BE2C (cell line): ENCODE measurements around the gene NUCB1.
A peak's percentile ranks its signal among the peaks of the same experiment; 100 is the strongest.
"Not testable (repeated sequence)": the region's sequence is repeated elsewhere in the genome, so short reads cannot be mapped to it uniquely, and the experiment has no call there.

Experiments used
- DNase-seq: peaks from one replicate; pipeline ENCODE4 v3.0.0-alpha.2; 2020
- H3K27me3 ChIP-seq: fragments of 250-450 bp; sonication (Bioruptor Pico); 2 replicates; pipeline ENCODE4 v1.5.1; 2020; ENCODE audit warnings: mild to moderate bottlenecking
- H3K36me3 ChIP-seq: fragments of 250-450 bp; sonication (Bioruptor Pico); 2 replicates; pipeline ENCODE4 v1.5.1; 2020; ENCODE audit warnings: mild to moderate bottlenecking
- H3K4me1 ChIP-seq: fragments of 250-450 bp; sonication (Bioruptor Pico); 2 replicates; pipeline ENCODE4 v1.5.1; 2020
- H3K4me3 ChIP-seq: 2 replicates; pipeline ENCODE4 v1.5.1; 2011; ENCODE audit warnings: low read depth, low read length
- H3K9me3 ChIP-seq: fragments of 250-450 bp; sonication (Bioruptor Pico); 2 replicates; pipeline ENCODE4 v1.5.1; 2020
- TF ChIP-seq, protein P1 (sequence below): IDR thresholded peaks from 2 replicates; pipeline ENCODE4 v1.5.1; 2012; ENCODE audit warnings: mild to moderate bottlenecking, low read depth, low read length

Gene NUCB1

DNA sequence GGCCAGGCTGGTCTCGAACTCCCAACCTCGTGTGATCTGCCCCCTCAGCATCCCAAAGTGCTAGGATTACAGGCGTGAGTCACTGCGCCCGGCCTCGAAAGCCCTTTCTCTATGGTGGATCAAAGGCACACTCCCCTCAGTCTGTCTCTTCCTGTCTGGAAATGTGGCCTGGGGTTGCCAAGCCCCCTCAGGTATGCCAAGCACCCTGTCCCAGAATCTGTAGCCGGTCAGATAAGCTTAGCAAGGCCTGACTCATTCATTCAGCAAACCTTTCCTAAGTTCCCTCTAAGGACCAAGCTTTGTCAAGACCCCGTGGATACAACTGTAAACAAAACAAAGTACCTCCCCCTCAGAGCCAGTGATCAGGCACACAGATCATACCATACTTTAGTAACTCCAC is 14.1 kb downstream of the NUCB1 start:
- no peaks in the 10 kb centered on the region for H3K9me3 ChIP-seq
- peaks cover 32% of the 10 kb centered on the region for H3K36me3 ChIP-seq
- H3K4me1 ChIP-seq, result no peaks in the 10 kb centered on the region
- no peaks in the 10 kb centered on the region for H3K27me3 ChIP-seq
- no peak overlapping the region for H3K4me3 ChIP-seq
- TF ChIP-seq, protein P1, sequence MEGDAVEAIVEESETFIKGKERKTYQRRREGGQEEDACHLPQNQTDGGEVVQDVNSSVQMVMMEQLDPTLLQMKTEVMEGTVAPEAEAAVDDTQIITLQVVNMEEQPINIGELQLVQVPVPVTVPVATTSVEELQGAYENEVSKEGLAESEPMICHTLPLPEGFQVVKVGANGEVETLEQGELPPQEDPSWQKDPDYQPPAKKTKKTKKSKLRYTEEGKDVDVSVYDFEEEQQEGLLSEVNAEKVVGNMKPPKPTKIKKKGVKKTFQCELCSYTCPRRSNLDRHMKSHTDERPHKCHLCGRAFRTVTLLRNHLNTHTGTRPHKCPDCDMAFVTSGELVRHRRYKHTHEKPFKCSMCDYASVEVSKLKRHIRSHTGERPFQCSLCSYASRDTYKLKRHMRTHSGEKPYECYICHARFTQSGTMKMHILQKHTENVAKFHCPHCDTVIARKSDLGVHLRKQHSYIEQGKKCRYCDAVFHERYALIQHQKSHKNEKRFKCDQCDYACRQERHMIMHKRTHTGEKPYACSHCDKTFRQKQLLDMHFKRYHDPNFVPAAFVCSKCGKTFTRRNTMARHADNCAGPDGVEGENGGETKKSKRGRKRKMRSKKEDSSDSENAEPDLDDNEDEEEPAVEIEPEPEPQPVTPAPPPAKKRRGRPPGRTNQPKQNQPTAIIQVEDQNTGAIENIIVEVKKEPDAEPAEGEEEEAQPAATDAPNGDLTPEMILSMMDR, result no peak
- no peak for DNase-seq

DNA sequence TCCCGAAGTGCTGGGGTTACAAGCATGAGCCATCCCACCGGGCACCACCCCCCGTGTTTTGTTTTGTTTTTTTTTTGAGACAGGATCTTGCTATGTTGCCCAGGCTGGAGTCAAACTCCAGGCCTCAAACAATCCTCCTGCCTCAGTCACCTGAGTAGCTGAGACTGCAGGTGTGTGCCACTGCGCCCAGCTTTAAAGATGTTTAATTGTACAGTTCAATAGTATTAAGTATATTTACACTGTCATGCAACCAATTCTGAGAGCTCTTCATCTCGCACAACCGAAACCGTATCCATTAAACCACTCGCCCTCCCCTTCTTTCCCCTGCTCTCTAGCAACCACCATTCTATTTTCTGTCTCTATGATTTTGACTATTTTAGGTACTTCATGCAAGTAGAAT is 15.6 kb downstream of the NUCB1 start:
- no peaks in the 10 kb centered on the region for H3K4me1 ChIP-seq
- TF ChIP-seq, protein P1, result no peak
- H3K4me3 ChIP-seq, result no peak overlapping the region
- H3K9me3 ChIP-seq, result no peaks in the 10 kb centered on the region
- peaks cover 33% of the 10 kb centered on the region for H3K36me3 ChIP-seq
- H3K27me3 ChIP-seq, result no peaks in the 10 kb centered on the region
- DNase-seq, result no peak

DNA sequence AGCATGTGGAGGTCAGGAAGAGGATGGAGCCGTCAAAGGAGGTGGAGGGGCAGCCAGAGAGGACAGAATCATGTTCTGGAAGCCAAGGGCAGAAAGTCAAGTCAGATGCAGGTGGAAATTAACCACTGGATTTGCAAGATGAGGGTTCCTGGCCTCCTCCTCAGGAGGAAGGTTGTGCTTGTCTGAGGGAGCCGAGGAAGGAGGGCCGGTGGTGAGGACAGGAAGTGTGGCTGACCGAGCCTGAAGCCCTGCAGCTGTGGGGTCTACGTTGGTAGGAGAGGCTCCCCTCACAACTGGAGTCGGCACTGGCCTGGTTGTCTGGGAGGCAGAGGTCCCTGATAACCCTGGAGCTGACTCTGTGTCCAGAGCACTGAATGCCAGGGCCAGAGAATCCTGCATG is 18.0 kb downstream of the NUCB1 start:
- DNase-seq, result no peak
- Histone ChIP-seq H3K27me3 (no peaks in the 10 kb centered on the region), H3K4me3 (no peak overlapping the region), H3K9me3 (no peaks in the 10 kb centered on the region), H3K36me3 (peaks cover 26% of the 10 kb centered on the region), H3K4me1 (no peaks in the 10 kb centered on the region)
- TF ChIP-seq, protein P1, result no peak

DNA sequence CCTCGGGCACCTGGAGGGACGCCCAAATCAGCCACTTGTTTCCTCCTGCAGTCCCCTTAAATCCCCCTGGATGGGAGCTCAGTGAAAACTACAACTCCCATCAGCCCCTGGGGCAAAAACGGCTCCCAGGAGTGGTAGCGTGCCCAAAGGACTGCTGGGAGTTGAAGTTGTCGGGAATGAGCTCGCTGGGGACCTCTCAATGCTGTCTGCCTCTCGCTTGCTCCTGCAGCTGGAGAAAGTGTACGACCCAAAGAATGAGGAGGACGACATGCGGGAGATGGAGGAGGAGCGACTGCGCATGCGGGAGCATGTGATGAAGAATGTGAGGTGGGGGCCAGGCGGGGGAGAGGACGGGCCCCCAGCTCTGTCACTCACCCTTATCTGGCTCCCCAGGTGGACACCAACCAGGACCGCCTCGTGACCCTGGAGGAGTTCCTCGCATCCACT is 18.7 kb downstream of the NUCB1 start:
- Histone ChIP-seq H3K27me3 (no peaks in the 10 kb centered on the region), H3K36me3 (peaks cover 20% of the 10 kb centered on the region), H3K4me3 (no peak overlapping the region), H3K9me3 (no peaks in the 10 kb centered on the region), H3K4me1 (no peaks in the 10 kb centered on the region)
- peak; percentile 73 for DNase-seq
- TF ChIP-seq, protein P1, result no peak

DNA sequence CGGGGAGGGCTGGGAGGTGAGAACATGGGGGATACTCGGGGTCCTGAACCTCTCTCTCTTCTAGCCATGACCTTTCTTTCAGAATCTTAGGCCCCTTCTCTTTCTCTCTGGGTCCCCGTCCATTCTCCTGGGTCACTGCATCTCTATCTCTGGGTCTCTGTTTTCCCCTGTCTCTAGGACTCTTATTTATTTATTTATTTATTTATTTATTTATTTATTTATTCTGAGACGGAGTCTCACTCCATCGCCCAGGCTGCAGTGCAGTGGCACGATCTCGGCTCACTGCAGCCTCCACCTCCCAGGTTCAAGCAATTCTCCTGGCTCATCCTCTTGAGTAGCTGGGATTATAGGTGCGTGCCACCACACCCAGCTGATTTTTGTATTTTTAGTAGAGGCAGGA is 19.2 kb downstream of the NUCB1 start:
- peaks cover 18% of the 10 kb centered on the region for H3K36me3 ChIP-seq
- not testable (repeated sequence) for H3K9me3 ChIP-seq, H3K4me1 ChIP-seq, DNase-seq, H3K4me3 ChIP-seq, H3K27me3 ChIP-seq

DNA sequence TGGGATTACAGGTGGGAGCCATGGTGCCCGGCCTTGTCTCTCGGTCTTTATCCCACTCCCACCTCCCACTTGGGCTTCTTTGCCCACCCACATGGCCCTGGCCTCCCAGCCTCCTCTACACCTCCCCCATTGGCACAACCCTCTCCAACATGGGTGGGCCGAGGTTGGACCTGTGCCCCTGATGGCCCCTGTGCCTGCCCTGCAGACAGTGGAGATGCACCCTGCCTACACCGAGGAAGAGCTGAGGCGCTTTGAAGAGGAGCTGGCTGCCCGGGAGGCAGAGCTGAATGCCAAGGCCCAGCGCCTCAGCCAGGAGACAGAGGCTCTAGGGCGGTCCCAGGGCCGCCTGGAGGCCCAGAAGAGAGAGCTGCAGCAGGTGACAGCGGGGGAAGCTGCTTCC is 20.8 kb downstream of the NUCB1 start:
- Histone ChIP-seq H3K36me3 (peaks cover 14% of the 10 kb centered on the region), H3K9me3 (no peaks in the 10 kb centered on the region), H3K4me1 (no peaks in the 10 kb centered on the region), H3K4me3 (no peak overlapping the region), H3K27me3 (no peaks in the 10 kb centered on the region)
- TF ChIP-seq, protein P1, result no peak
- no peak for DNase-seq
